GM12878 (cell line): ENCODE measurements around the gene HDAC3. TPM values are rescaled to one million over a fixed set of nuclear protein-coding genes. Genes with fewer than 3 reads are reported as not detected.

Experiments used
- ATAC-seq: fragments of 200-7000 bp; cut with Tn5 transposase; 3 replicates; pipeline ENCODE4 v1.9.1; 2020; ENCODE audit warnings: mild to moderate bottlenecking, moderate library complexity
- BruUV-seq: library from RNA; stranded (reverse); fragments of 400-500 nt; replicated peaks from 2 replicates; lab custom pipeline; 2021; lab: Mats Ljungman, UMichigan
- CTCF ChIA-PET: fragments of 300-600 bp; sonication (Branson Sonifier 250); formaldehyde crosslinking; extraction: SDS; loops from one replicate; lab custom pipeline; 2021; ENCODE audit warnings: inconsistent platforms; lab: Yijun Ruan, JAX
- POLR2A ChIA-PET: fragments of 350-600 bp; formaldehyde crosslinking; extraction: SDS; loops from one replicate; lab custom pipeline; 2021; ENCODE audit warnings: inconsistent platforms; lab: Charles Lee
- RAD21 ChIA-PET: fragments of 300-600 bp; sonication (Branson Sonifier 250); formaldehyde crosslinking; loops from one replicate; lab custom pipeline; 2023; ENCODE audit warnings: antibody characterized with exemption; ENCODE audit not compliant: unreplicated experiment; lab: Charles Lee
- SMC1A ChIA-PET: fragments of 300-600 bp; sonication (Branson Sonifier 250); formaldehyde crosslinking; loops from one replicate; lab custom pipeline; 2023; ENCODE audit not compliant: unreplicated experiment, uncharacterized antibody; lab: Charles Lee
- DNase-seq: peaks from one replicate; pipeline ENCODE4 v3.0.0-alpha.2; 2011; ENCODE audit warnings: low read depth, low spot score
- FAIRE-seq: peaks from 3 replicates; lab custom pipeline; 2011; peaks lifted over from hg19 to GRCh38; lab: Jason Lieb, UNC
- H2AFZ ChIP-seq: 2 replicates; pipeline ENCODE4 v1.6.0; 2011; ENCODE audit warnings: low read depth, low read length, control low read depth; ENCODE audit not compliant: control insufficient read depth
- H3K27ac ChIP-seq: 2 replicates; pipeline ENCODE4 v1.5.1; 2011; ENCODE audit warnings: control low read depth; ENCODE audit not compliant: control insufficient read depth, insufficient read depth
- H3K27me3 ChIP-seq, 2 experiments: replicated peaks in 1 of 2; 2 replicates each; pipeline versions ENCODE4 v1.6.0 to v1.6.1; 2011; ENCODE audit warnings: low read length in 1 of 2; ENCODE audit not compliant: control insufficient read depth in 2 of 2, insufficient read depth in 2 of 2
- H3K36me3 ChIP-seq, 2 experiments: 2 replicates each; pipeline ENCODE4 v1.5.1; 2011; ENCODE audit warnings: low read length in 1 of 2; ENCODE audit not compliant: control insufficient read depth in 2 of 2, insufficient read depth in 2 of 2
- H3K4me1 ChIP-seq: 2 replicates; pipeline ENCODE4 v1.6.1; 2011; ENCODE audit warnings: mild to moderate bottlenecking, low read length, moderate library complexity, mixed read lengths; ENCODE audit not compliant: control insufficient read depth, insufficient read depth
- H3K4me2 ChIP-seq: 2 replicates; pipeline ENCODE4 v1.6.0; 2011; ENCODE audit warnings: control low read depth; ENCODE audit not compliant: control insufficient read depth, insufficient read depth
- H3K4me3 ChIP-seq: fragments of 200-600 bp; sonication (generic); 2 replicates; pipeline ENCODE4 v1.5.1; 2016
- H3K79me2 ChIP-seq: 2 replicates; pipeline ENCODE4 v1.6.0; 2011; ENCODE audit warnings: low read length; ENCODE audit not compliant: control insufficient read depth, insufficient read depth
- H3K9ac ChIP-seq: 2 replicates; pipeline ENCODE4 v1.8.0; 2011; ENCODE audit warnings: low read length, control low read depth, mixed read lengths; ENCODE audit not compliant: control insufficient read depth, insufficient read depth
- H3K9me3 ChIP-seq: replicated peaks from 3 replicates; pipeline ENCODE4 v1.5.1; 2011; ENCODE audit warnings: mild to moderate bottlenecking, low read length; ENCODE audit not compliant: control insufficient read depth, insufficient read depth
- H4K20me1 ChIP-seq: 2 replicates; pipeline ENCODE4 v1.6.0; 2011; ENCODE audit not compliant: control insufficient read depth, insufficient read depth
- NFYB ChIP-seq: IDR thresholded peaks from 2 replicates; pipeline ENCODE4 v1.6.1; 2011; ENCODE audit warnings: low read depth, mild to moderate bottlenecking, low read length, improper control_type of control experiment, moderate library complexity; ENCODE audit not compliant: insufficient read depth
- RCOR1 ChIP-seq: conservative IDR thresholded peaks from 2 replicates; pipeline ENCODE4 v1.6.1; 2012; ENCODE audit warnings: low read depth, low read length, improper control_type of control experiment
- RELA ChIP-seq: fragments of 450-650 bp; IDR thresholded peaks from 2 replicates; pipeline ENCODE4 v1.8.0; 2014; ENCODE audit warnings: borderline replicate concordance; ENCODE audit not compliant: partially characterized antibody
- WGBS: methylation state at CpG from one replicate; pipeline ENCODE4 v1.1.6; 2016; ENCODE audit warnings: low lambda C conversion rate; ENCODE audit not compliant: insufficient replicate concordance, insufficient coverage; ENCODE audit errors: missing lambda C conversion rate; 5-methylcytosine and 5-hydroxymethylcytosine counted together
- in situ Hi-C: fragments of 300-500 bp; cut with MboI; formaldehyde crosslinking; loops from 9 replicates; pipeline ENCODE4 v1.14.3; 2018; ENCODE audit warnings: mixed read lengths
- intact Hi-C: fragments of 100-400 bp; cut with micrococcal nuclease; formaldehyde crosslinking; loops from one replicate; pipeline ENCODE4 v1.14.2; 2022; ENCODE audit not compliant: unreplicated experiment
- polyA plus RNA-seq, 11 experiments: library from polyadenylated mRNA; depleted of rRNA in 4 of 11; unstranded in 6 of 11; stranded (reverse) in 5 of 11; fragments of >200 nt; fragmentation: Nextera tagmentation in 4 of 11; fragmentation: Illumina TruSeq in 1 of 11; extraction: Ambion mirVana in 4 of 11; extraction: Trizol in 1 of 11; gene quantifications; 1 replicate in 1 of 11; 2 replicates in 10 of 11; pipeline versions ENCODE4 v1.2.1 to v1.2.3, GENCODE V29; 2011 to 2016; ENCODE audit warnings: inconsistent platforms in 2 of 11, missing spikeins in 2 of 11, low read depth in 1 of 11
- total RNA-seq, 4 experiments: library from RNA; depleted of rRNA in 3 of 4; stranded (reverse); fragments of >200 nt in 3 of 4; fragmentation: Illumina TruSeq in 1 of 4; extraction: Trizol in 1 of 4; gene quantifications; 2 replicates each; pipeline versions ENCODE4 v1.2.1 to v1.2.3, GENCODE V29; 2013 to 2021
- TF ChIP-seq, protein P1 (sequence below): fragments of 450-650 bp; IDR thresholded peaks from 2 replicates; pipeline ENCODE4 v1.6.1; 2017; ENCODE audit warnings: low read depth, mild to moderate bottlenecking, moderate library complexity

Gene HDAC3
- total and polyA plus RNA-seq, 10 of the 15 experiments (the other 5 are each of a cell fraction or from before 2014, with no cell fraction given), result 62.2 to 140 (median 112) TPM

DNA sequence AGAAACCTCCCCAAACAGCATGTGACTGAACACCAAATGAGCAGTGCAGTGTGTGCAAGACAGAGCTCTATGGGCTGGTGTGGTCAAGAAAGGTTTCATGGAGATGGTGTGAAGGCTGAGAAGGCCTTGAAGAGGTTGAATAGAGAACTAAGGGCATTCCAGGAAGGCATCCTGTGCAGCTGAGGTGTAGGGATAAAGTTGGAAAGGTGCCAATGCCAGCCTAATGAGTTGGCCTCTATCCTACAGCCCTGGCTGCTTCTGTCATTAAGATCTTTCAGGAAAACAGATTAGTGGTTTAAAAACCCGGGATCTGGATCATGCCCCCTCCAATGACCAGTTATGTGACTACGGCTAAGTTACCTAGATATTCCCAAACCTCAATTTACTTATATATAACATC lies 4.0 kb downstream of the HDAC3 start:
- Histone ChIP-seq H3K36me3 (peaks cover 14 to 19% of the 10 kb centered on the region in 2 experiments), H3K79me2 (peaks cover 56% of the 10 kb centered on the region), H3K9me3 (no peaks in the 10 kb centered on the region), H2AFZ (no peak overlapping the region), H3K4me1 (peaks cover 26% of the 10 kb centered on the region), H3K4me2 (peak overlapping the region; percentile 21), H3K27me3 (no peaks in the 10 kb centered on the region)
- FAIRE-seq (no peak), ATAC-seq (no peak)
- WGBS, result 76% methylated on average over 2 of the region's 2 CpGs
- no TSS peak for BruUV-seq
- in situ Hi-C loops (no loop called here), intact Hi-C loops (no loop called here)
- CTCF ChIA-PET, result interaction anchor here (1.1 to 11.2 kb wide), 11 partner anchors 9 to 328 kb away, joined by 3 to 137 read pairs (median 10); partner anchors contain the start of genes DIAPH1 and FCHSD1
- TF ChIP-seq NFYB, result no peak
- no peak for TF ChIP-seq RELA
- TF ChIP-seq RCOR1, result no peak
- TF ChIP-seq, protein P1, sequence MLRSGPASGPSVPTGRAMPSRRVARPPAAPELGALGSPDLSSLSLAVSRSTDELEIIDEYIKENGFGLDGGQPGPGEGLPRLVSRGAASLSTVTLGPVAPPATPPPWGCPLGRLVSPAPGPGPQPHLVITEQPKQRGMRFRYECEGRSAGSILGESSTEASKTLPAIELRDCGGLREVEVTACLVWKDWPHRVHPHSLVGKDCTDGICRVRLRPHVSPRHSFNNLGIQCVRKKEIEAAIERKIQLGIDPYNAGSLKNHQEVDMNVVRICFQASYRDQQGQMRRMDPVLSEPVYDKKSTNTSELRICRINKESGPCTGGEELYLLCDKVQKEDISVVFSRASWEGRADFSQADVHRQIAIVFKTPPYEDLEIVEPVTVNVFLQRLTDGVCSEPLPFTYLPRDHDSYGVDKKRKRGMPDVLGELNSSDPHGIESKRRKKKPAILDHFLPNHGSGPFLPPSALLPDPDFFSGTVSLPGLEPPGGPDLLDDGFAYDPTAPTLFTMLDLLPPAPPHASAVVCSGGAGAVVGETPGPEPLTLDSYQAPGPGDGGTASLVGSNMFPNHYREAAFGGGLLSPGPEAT, result no peak
- TF ChIP-seq, all 136 proteins: peak for 0
- no peaks in the 10 kb centered on the region for H4K20me1 ChIP-seq
- no peak overlapping the region for H3K4me3 ChIP-seq
- H3K9ac ChIP-seq, result no peak overlapping the region
- POLR2A ChIA-PET, result interaction anchor here (0.7 to 11.5 kb wide), 4 partner anchors 11 to 65 kb away, joined by 3 to 215 read pairs (median 7); partner anchors contain the start of gene DIAPH1
- H3K27ac ChIP-seq, result no peak overlapping the region
- RAD21 ChIA-PET, result interaction anchor here (1.1 to 8.2 kb wide), 5 partner anchors 10 to 567 kb away, joined by 3 to 124 read pairs (median 79); partner anchors contain the start of gene DIAPH1
- DNase-seq, result no peak
- SMC1A ChIA-PET, result interaction anchor here (0.8 to 12.9 kb wide), 6 partner anchors 15 to 328 kb away, joined by 3 to 245 read pairs (median 8); partner anchors contain the start of gene DIAPH1
